Panc1 (cell line): ENCODE data around the gene ARHGEF39. TPM values are rescaled to one million over a fixed set of nuclear protein-coding genes. Genes with fewer than 3 reads are reported as not detected.

Experiments used
- ATAC-seq: fragments of 200-7000 bp; cut with Tn5 transposase; 2 replicates; pipeline ENCODE4 v1.9.1; 2020; ENCODE audit warnings: mild to moderate bottlenecking, moderate library complexity
- BruUV-seq: library from RNA; stranded (reverse); fragments of 400-500 nt; replicated peaks from 2 replicates; lab custom pipeline; 2021; lab: Mats Ljungman, UMichigan
- CTCF ChIA-PET: fragments of 300-600 bp; sonication (Branson Sonifier 250); formaldehyde crosslinking; loops from one replicate; lab custom pipeline; 2022; ENCODE audit warnings: antibody characterized with exemption; lab: Charles Lee
- POLR2A ChIA-PET: fragments of 300-600 bp; sonication (Branson Sonifier 250); formaldehyde crosslinking; loops from one replicate; lab custom pipeline; 2022; ENCODE audit warnings: antibody characterized with exemption; lab: Charles Lee
- DNase-seq: peaks from one replicate; pipeline ENCODE4 v3.0.0-alpha.2; 2010; ENCODE audit warnings: low read depth, low spot score
- H3K27ac ChIP-seq: 2 replicates; pipeline ENCODE4 v1.5.1; 2011; ENCODE audit warnings: mild to moderate bottlenecking, low read length, inconsistent platforms
- H3K27me3 ChIP-seq: fragments of 200-500 bp; sonication (Bioruptor generic); 2 replicates; pipeline ENCODE4 v1.6.0; 2014; ENCODE audit warnings: low read length, inconsistent platforms; ENCODE audit not compliant: control insufficient read depth, insufficient read depth
- H3K36me3 ChIP-seq: fragments of 200-500 bp; sonication (Bioruptor generic); 2 replicates; pipeline ENCODE4 v1.5.1; 2014; ENCODE audit warnings: inconsistent platforms, mild to moderate bottlenecking, low read length, moderate library complexity; ENCODE audit not compliant: control insufficient read depth, insufficient read depth
- H3K4me1 ChIP-seq: 2 replicates; pipeline ENCODE4 v1.5.1; 2011; ENCODE audit warnings: inconsistent platforms, mild to moderate bottlenecking, low read length, moderate library complexity; ENCODE audit not compliant: control insufficient read depth, insufficient read depth
- H3K4me3 ChIP-seq, 2 experiments: 2 replicates each; pipeline ENCODE4 v1.5.1; 2011 to 2012; ENCODE audit warnings: low read depth in 2 of 2, low read length in 2 of 2, mild to moderate bottlenecking in 2 of 2, inconsistent platforms in 1 of 2, moderate library complexity in 1 of 2
- H3K9me3 ChIP-seq: fragments of 200-500 bp; sonication (Bioruptor generic); 2 replicates; pipeline ENCODE4 v1.5.1; 2014; ENCODE audit warnings: low read depth, mild to moderate bottlenecking, inconsistent platforms, low read length, moderate library complexity; ENCODE audit not compliant: control insufficient read depth, insufficient read depth
- POLR2AphosphoS5 ChIP-seq: IDR thresholded peaks from 2 replicates; pipeline ENCODE4 v1.6.1; 2012; ENCODE audit warnings: mild to moderate bottlenecking, low read depth, low read length, moderate library complexity
- SIN3A ChIP-seq: IDR thresholded peaks from 2 replicates; pipeline ENCODE4 v1.6.1; 2012; ENCODE audit warnings: low read depth, mild to moderate bottlenecking, low read length, moderate library complexity, borderline replicate concordance; ENCODE audit not compliant: insufficient read depth
- TCF7L2 ChIP-seq: IDR thresholded peaks from 2 replicates; pipeline ENCODE4 v1.6.1; 2011; ENCODE audit warnings: mild to moderate bottlenecking, low read depth, low read length, inconsistent platforms
- in situ Hi-C: cut with HindIII; loops from 2 replicates; pipeline ENCODE4 v1.10.0; 2016; ENCODE audit warnings: low sequenced_read_pairs, low pct_unique_long_range_greater_than_20kb
- intact Hi-C: fragments of 100-400 bp; cut with micrococcal nuclease; formaldehyde crosslinking; loops from one replicate; pipeline ENCODE4 v1.10.0; 2022; ENCODE audit not compliant: unreplicated experiment
- total RNA-seq: library from RNA; stranded (reverse); gene quantifications from one replicate; pipeline ENCODE4 v1.2.1, GENCODE V29; 2021; ENCODE audit not compliant: unreplicated experiment
- TF ChIP-seq, protein P1 (sequence below): fragments of 450-650 bp; IDR thresholded peaks from 2 replicates; pipeline ENCODE4 v1.5.1; 2017; ENCODE audit warnings: mild to moderate bottlenecking
- TF ChIP-seq, protein P2 (sequence below), 2 experiments: IDR thresholded peaks; 2 replicates each; pipeline ENCODE4 v1.6.1; 2011 to 2012; ENCODE audit warnings: low read depth in 2 of 2, control low read depth in 1 of 2, low read length in 1 of 2, mild to moderate bottlenecking in 1 of 2, moderate library complexity in 1 of 2; ENCODE audit not compliant: insufficient read depth in 1 of 2

The ARHGEF39 gene
- total RNA-seq, 1 experiment from 2014 or later = 34.0 TPM

DNA sequence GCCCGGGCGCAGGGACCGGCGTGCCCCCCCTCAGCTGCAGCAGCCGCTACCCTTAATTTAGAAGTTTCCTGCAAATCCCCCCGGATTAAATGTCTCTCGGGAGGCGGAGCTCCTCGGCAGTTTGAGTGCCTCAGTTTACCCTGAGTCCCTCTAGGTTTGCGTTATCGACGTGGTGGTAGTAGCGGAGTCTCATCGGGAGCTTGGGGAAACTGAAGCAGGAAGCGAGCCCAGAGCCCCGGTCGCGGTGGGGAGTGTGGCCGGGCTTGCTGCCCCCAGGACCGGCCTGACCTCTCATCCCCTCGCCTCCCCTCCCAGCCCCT, 25.3 kb upstream of the ARHGEF39 start:
- no TSS peak for BruUV-seq
- ChIA-PET POLR2A (interaction anchor here (0.5 to 1.5 kb wide), 5 partner anchors 15 to 198 kb away, joined by 3 to 8 read pairs (median 6); no protein-coding TSS in a partner anchor), CTCF (interaction anchor here (0.6 to 1.8 kb wide), 5 partner anchors 15 to 40 kb away, joined by 3 to 6 read pairs (median 4); partner anchors contain the start of genes ARHGEF39, CCDC107 and RMRP)
- in situ Hi-C loops (no loop called here), intact Hi-C loops (loop anchor here (5.0 kb wide), 1 partner anchor 33 kb away; the partner anchor contains the start of genes CCDC107 and RMRP)
- no peak for DNase-seq
- peaks cover 31% of the 10 kb centered on the region for H3K4me1 ChIP-seq
- no peaks in the 10 kb centered on the region for H3K27me3 ChIP-seq
- H3K9me3 ChIP-seq = no peaks in the 10 kb centered on the region
- ATAC-seq = no peak
- TF ChIP-seq, protein P1, sequence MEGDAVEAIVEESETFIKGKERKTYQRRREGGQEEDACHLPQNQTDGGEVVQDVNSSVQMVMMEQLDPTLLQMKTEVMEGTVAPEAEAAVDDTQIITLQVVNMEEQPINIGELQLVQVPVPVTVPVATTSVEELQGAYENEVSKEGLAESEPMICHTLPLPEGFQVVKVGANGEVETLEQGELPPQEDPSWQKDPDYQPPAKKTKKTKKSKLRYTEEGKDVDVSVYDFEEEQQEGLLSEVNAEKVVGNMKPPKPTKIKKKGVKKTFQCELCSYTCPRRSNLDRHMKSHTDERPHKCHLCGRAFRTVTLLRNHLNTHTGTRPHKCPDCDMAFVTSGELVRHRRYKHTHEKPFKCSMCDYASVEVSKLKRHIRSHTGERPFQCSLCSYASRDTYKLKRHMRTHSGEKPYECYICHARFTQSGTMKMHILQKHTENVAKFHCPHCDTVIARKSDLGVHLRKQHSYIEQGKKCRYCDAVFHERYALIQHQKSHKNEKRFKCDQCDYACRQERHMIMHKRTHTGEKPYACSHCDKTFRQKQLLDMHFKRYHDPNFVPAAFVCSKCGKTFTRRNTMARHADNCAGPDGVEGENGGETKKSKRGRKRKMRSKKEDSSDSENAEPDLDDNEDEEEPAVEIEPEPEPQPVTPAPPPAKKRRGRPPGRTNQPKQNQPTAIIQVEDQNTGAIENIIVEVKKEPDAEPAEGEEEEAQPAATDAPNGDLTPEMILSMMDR = no peak
- no peak for TF ChIP-seq TCF7L2
- TF ChIP-seq POLR2AphosphoS5 = no peak
- TF ChIP-seq, protein P2, sequence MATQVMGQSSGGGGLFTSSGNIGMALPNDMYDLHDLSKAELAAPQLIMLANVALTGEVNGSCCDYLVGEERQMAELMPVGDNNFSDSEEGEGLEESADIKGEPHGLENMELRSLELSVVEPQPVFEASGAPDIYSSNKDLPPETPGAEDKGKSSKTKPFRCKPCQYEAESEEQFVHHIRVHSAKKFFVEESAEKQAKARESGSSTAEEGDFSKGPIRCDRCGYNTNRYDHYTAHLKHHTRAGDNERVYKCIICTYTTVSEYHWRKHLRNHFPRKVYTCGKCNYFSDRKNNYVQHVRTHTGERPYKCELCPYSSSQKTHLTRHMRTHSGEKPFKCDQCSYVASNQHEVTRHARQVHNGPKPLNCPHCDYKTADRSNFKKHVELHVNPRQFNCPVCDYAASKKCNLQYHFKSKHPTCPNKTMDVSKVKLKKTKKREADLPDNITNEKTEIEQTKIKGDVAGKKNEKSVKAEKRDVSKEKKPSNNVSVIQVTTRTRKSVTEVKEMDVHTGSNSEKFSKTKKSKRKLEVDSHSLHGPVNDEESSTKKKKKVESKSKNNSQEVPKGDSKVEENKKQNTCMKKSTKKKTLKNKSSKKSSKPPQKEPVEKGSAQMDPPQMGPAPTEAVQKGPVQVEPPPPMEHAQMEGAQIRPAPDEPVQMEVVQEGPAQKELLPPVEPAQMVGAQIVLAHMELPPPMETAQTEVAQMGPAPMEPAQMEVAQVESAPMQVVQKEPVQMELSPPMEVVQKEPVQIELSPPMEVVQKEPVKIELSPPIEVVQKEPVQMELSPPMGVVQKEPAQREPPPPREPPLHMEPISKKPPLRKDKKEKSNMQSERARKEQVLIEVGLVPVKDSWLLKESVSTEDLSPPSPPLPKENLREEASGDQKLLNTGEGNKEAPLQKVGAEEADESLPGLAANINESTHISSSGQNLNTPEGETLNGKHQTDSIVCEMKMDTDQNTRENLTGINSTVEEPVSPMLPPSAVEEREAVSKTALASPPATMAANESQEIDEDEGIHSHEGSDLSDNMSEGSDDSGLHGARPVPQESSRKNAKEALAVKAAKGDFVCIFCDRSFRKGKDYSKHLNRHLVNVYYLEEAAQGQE (IDR thresholded peaks at IDR 0.05; ENCODE audit: insufficient read depth in 1 of 2, low read depth in 2 of 2, low read length in 1 of 2) = no peak
- no peak; the same call in 1 of the 2 replicates for TF ChIP-seq SIN3A
- H3K27ac ChIP-seq = peak overlapping the region; percentile 89
- peaks cover 10% of the 10 kb centered on the region; the same call in 1 of the 2 replicates for H3K36me3 ChIP-seq
- peak overlapping the region; percentile 71 to 89 for H3K4me3 ChIP-seq

DNA sequence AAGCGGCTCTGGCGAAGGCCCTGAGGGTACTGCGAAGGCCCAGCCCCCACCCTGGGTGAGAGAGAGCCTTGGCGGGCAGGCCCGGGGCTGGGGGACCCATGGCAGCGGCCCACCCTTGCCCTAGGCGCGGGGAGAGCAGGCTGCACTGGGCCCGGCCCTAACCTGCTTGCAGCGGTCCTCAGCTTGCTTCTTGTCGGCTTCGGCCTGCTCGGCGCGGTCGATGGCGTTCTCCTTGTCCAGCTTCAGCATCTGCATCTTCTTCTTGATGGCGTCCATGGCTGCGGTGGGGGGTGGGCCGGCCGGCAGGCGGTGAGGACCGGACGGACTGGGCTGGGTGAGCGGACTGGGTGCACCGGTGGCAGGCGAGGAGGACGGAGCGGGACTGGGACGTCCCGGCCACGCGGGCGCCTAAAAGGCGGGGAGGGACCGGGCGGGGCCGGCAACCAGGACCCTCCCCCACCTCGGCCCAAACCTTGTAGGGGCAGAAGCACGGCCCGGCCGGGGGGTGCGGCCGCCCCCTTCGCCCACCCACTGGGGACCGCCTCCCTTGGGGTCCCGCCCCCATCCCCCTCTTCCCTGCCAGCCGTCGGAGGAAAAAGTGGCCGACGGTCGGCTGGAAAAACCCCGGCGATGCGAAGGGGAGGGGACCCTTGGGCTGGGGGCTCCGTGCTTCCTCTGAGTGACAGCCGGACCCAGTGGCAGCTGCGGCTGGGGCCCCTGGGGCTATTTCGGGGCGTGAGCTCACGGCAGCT, 24.7 kb upstream of the ARHGEF39 start, which contains the start of gene TPM2:
Gene TPM2, minus strand, starts transcription at position 384 of the 752 bp plus-strand sequence. Its CDS starts 108 bp downstream, at position 276.
- no TSS peak for BruUV-seq
- ChIA-PET POLR2A (interaction anchor here (0.5 to 0.7 kb wide), 7 partner anchors 23 to 479 kb away, joined by 3 to 7 read pairs (median 4); partner anchors contain the start of gene CCDC107), CTCF (interaction anchor here (0.6 to 1.8 kb wide), 5 partner anchors 24 to 41 kb away, joined by 3 to 6 read pairs (median 4); partner anchors contain the start of genes ARHGEF39, CCDC107 and RMRP)
- peak within 1 kb of the TSS; percentile 93 for H3K27ac ChIP-seq
- TF ChIP-seq, protein P1 = no peak
- TF ChIP-seq POLR2AphosphoS5 (peak; percentile 99), SIN3A (peak; percentile 90; the same call in 1 of the 2 replicates), TCF7L2 (no peak; the same call in 1 of the 2 replicates)
- TF ChIP-seq, protein P2 (IDR thresholded peaks at IDR 0.05; ENCODE audit: insufficient read depth in 1 of 2, low read depth in 2 of 2, low read length in 1 of 2) = peak in 1 of 2 experiments; percentile 56; a peak in 1 of 4 replicates
- H3K36me3 ChIP-seq = peaks cover 10% of the 10 kb centered on the region; the same call in 1 of the 2 replicates
- DNase-seq (no peak), ATAC-seq (peak; percentile 87)
- intact Hi-C loops (loop anchor here (5.0 kb wide), 1 partner anchor 32 kb away; the partner anchor contains the start of genes CCDC107 and RMRP), in situ Hi-C loops (no loop called here)
- no peaks in the 10 kb centered on the region for H3K27me3 ChIP-seq
- H3K4me3 ChIP-seq = peak within 1 kb of the TSS; percentile 71 to 89
- H3K4me1 ChIP-seq = peaks cover 31% of the 10 kb centered on the region
- H3K9me3 ChIP-seq = no peaks in the 10 kb centered on the region
